HG02610 (cell line): Measurements from ENCODE around the gene CCDC38.

ENCODE experiments used
- ATAC-seq: cut with Tn5 transposase; IDR thresholded peaks from one replicate; pipeline ENCODE4 v1.9.1; 2021; ENCODE audit warnings: mild to moderate bottlenecking, moderate library complexity; ENCODE audit not compliant: unreplicated experiment

The CCDC38 gene

GRCh38 chr12:95962222-95962621, 19.8 kb upstream of the CCDC38 start:
- ATAC-seq, result no peak

- no peak for ATAC-seq
These were observed 17.8 kb upstream of the CCDC38 start for GRCh38 chr12:95960241-95960640.

- ATAC-seq, result no peak
These were observed 16.7 kb upstream of the CCDC38 start for GRCh38 chr12:95959107-95959506.

GRCh38 chr12:95956557-95957145, 14.2 kb upstream of the CCDC38 start:
- ATAC-seq, result no peak

GRCh38 chr12:95955549-95956159, 13.2 kb upstream of the CCDC38 start:
- ATAC-seq, result no peak

GRCh38 chr12:95953000-95953399, 10.6 kb upstream of the CCDC38 start:
- no peak for ATAC-seq

- ATAC-seq, result no peak
These were observed 9.1 kb upstream of the CCDC38 start for GRCh38 chr12:95951515-95951914.

GRCh38 chr12:95949477-95950206, 7.2 kb upstream of the CCDC38 start:
- ATAC-seq, result no peak

- ATAC-seq, result no peak
These were observed 1.8 kb upstream of the CCDC38 start for GRCh38 chr12:95944108-95944704.

GRCh38 chr12:95943330-95943842, 972 bp upstream of the CCDC38 start, which contains the start of gene AMDHD1:
Gene AMDHD1 (plus strand): TSS chr12:95943331. CDS start chr12:95943399, 68 bp downstream.
- peak; percentile 47 for ATAC-seq

- ATAC-seq, result no peak
These were observed 302 bp downstream of the CCDC38 start for GRCh38 chr12:95942101-95942523.

GRCh38 chr12:95940514-95940913, 1.9 kb downstream of the CCDC38 start:
- ATAC-seq, result no peak

GRCh38 chr12:95922231-95922630, 20.2 kb downstream of the CCDC38 start:
- no peak for ATAC-seq

GRCh38 chr12:95919110-95919509, 23.3 kb downstream of the CCDC38 start:
- ATAC-seq, result no peak

GRCh38 chr12:95918194-95918993, 24.0 kb downstream of the CCDC38 start:
- peak; percentile 86 for ATAC-seq

GRCh38 chr12:95909871-95910270, 32.5 kb downstream of the CCDC38 start:
- no peak for ATAC-seq

- ATAC-seq, result no peak
These were observed 33.8 kb downstream of the CCDC38 start for GRCh38 chr12:95908573-95908972.

- no peak for ATAC-seq
These were observed 44.3 kb downstream of the CCDC38 start for GRCh38 chr12:95898081-95898480.

GRCh38 chr12:95896846-95897245, 45.6 kb downstream of the CCDC38 start:
- no peak for ATAC-seq

GRCh38 chr12:95890958-95891357, 51.5 kb downstream of the CCDC38 start:
- ATAC-seq, result no peak

- ATAC-seq, result no peak
These were observed 55.1 kb downstream of the CCDC38 start for GRCh38 chr12:95887311-95887710.
